Uterus (tissue), 4 donors: ENCODE data around the gene ZC3HAV1L. TPM values are rescaled to one million over a fixed set of nuclear protein-coding genes. Genes with fewer than 3 reads are reported as not detected.
"Not testable (repeated sequence)": the region's sequence is repeated elsewhere in the genome, so short reads cannot be mapped to it uniquely, and the experiment has no call there.

ENCODE experiments used
- DNase-seq, 2 donors: peaks; one replicate each; pipeline ENCODE4 v3.0.0-alpha.2; 2019 to 2020
- H3K27ac ChIP-seq, 2 donors: fragments of 200-600 bp; sonication (generic); 1 replicate in 1 of 2; 2 replicates in 1 of 2; pipeline ENCODE4 v1.5.1; 2016 to 2018
- H3K27me3 ChIP-seq, 2 donors: fragments of 200-600 bp; sonication (generic); one replicate each; pipeline ENCODE4 v1.5.1; 2018 to 2019; ENCODE audit warnings: control low read depth in 1 of 2
- H3K36me3 ChIP-seq, 2 donors: fragments of 200-600 bp; sonication (generic); one replicate each; pipeline ENCODE4 v1.5.1; 2019; ENCODE audit warnings: control low read depth in 1 of 2
- H3K4me1 ChIP-seq, 2 donors: fragments of 200-600 bp; sonication (generic); one replicate each; pipeline ENCODE4 v1.5.1; 2018 to 2019; ENCODE audit warnings: control low read depth in 1 of 2
- H3K4me3 ChIP-seq, 2 donors: fragments of 200-600 bp; sonication (generic); 1 replicate in 1 of 2; 2 replicates in 1 of 2; pipeline ENCODE4 v1.5.1; 2018 to 2019; ENCODE audit warnings: mild to moderate bottlenecking in 1 of 2
- H3K9me3 ChIP-seq, 2 donors: fragments of 200-600 bp; sonication (generic); one replicate each; pipeline ENCODE4 v1.5.1; 2019; ENCODE audit warnings: control low read depth in 1 of 2
- CTCF ChIP-seq, 4 experiments: fragments of 200-600 bp in 2 of 4; fragments of 450-650 bp in 2 of 4; sonication (generic) in 2 of 4; IDR thresholded peaks; one replicate each; pipeline ENCODE4 v1.5.1; 2016 to 2019; ENCODE audit warnings: antibody characterized with exemption in 4 of 4, mild to moderate bottlenecking in 2 of 4, moderate library complexity in 1 of 4
- POLR2A ChIP-seq, 2 donors: fragments of 450-650 bp; IDR thresholded peaks; one replicate each; pipeline ENCODE4 v1.6.1; 2016; ENCODE audit warnings: antibody characterized with exemption in 2 of 2, mild to moderate bottlenecking in 1 of 2, moderate library complexity in 1 of 2
- intact Hi-C: fragments of 100-400 bp; cut with DNase I; formaldehyde crosslinking; loops from one replicate; pipeline ENCODE4 v1.15.1; 2023; ENCODE audit warnings: low total_unique reads
- total RNA-seq, 4 donors: library from RNA; depleted of rRNA in 3 of 4; stranded (reverse); fragments of >200 nt in 3 of 4; gene quantifications; one replicate each; pipeline versions ENCODE4 v1.1.0 to v1.2.4, GENCODE V29; 2014 to 2023
- donor health status: DM: yes; HTN: yes; CAD: no.

ZC3HAV1L gene
- total RNA-seq, 4 donors from 2014 or later = 10.0 to 73.0 (median 31.9) TPM

GRCh38 chr7:139033346-139034114 lies 2.3 kb downstream of the ZC3HAV1L start:
- intact Hi-C loops = no loop called here
- Histone ChIP-seq H3K9me3 (no peaks in the 10 kb centered on the region), H3K27ac (no peak overlapping the region), H3K27me3 (no peaks in the 10 kb centered on the region), H3K4me1 (no peaks in the 10 kb centered on the region), H3K4me3 (no peak overlapping the region), H3K36me3 (no peaks in the 10 kb centered on the region)
- no peak for TF ChIP-seq CTCF (IDR thresholded peaks at IDR 0.05)
- no peak for TF ChIP-seq POLR2A (IDR thresholded peaks at IDR 0.05)
- no peak for DNase-seq

- no peak for DNase-seq
- H3K27ac ChIP-seq = no peak overlapping the region
- H3K36me3 ChIP-seq = no peaks in the 10 kb centered on the region
These were observed 3.4 kb downstream of the ZC3HAV1L start for GRCh38 chr7:139032473-139032872.

GRCh38 chr7:139029353-139029752 lies 6.5 kb downstream of the ZC3HAV1L start:
- no peaks in the 10 kb centered on the region for H3K27me3 ChIP-seq
- intact Hi-C loops = no loop called here
- H3K36me3 ChIP-seq = no peaks in the 10 kb centered on the region
- H3K9me3 ChIP-seq = no peaks in the 10 kb centered on the region
- no peak for DNase-seq
- H3K4me1 ChIP-seq = no peaks in the 10 kb centered on the region
- no peak for TF ChIP-seq POLR2A (IDR thresholded peaks at IDR 0.05)
- no peak for TF ChIP-seq CTCF (IDR thresholded peaks at IDR 0.05)
- no peak overlapping the region for H3K27ac ChIP-seq
- H3K4me3 ChIP-seq = no peak overlapping the region

More at GRCh38 chr7:139032473-139032872, 3.4 kb downstream of the ZC3HAV1L start:
- H3K4me3 ChIP-seq = no peak overlapping the region
- H3K4me1 ChIP-seq = no peaks in the 10 kb centered on the region
- no peaks in the 10 kb centered on the region for H3K9me3 ChIP-seq
- H3K27me3 ChIP-seq = no peaks in the 10 kb centered on the region
- no peak for TF ChIP-seq POLR2A (IDR thresholded peaks at IDR 0.05)
- TF ChIP-seq CTCF (IDR thresholded peaks at IDR 0.05) = no peak
- intact Hi-C loops = no loop called here

- TF ChIP-seq CTCF (IDR thresholded peaks at IDR 0.05) = no peak
- TF ChIP-seq POLR2A (IDR thresholded peaks at IDR 0.05) = no peak
- DNase-seq = no peak
- Histone ChIP-seq H3K27ac (no peak overlapping the region), H3K4me3 (no peak overlapping the region), H3K9me3 (no peaks in the 10 kb centered on the region), H3K27me3 (no peaks in the 10 kb centered on the region), H3K36me3 (no peaks in the 10 kb centered on the region), H3K4me1 (no peaks in the 10 kb centered on the region)
- intact Hi-C loops = no loop called here
These were observed 9.3 kb downstream of the ZC3HAV1L start for GRCh38 chr7:139026551-139026950.

GRCh38 chr7:139025861-139026260 lies 10.0 kb downstream of the ZC3HAV1L start:
- H3K36me3 ChIP-seq, H3K27ac ChIP-seq, intact Hi-C loops, H3K4me1 ChIP-seq, H3K9me3 ChIP-seq, H3K27me3 ChIP-seq, DNase-seq, H3K4me3 ChIP-seq: not testable (repeated sequence)
